Measurements from ENCODE around the gene OR2W3. TPM values are rescaled to one million over a fixed set of nuclear protein-coding genes. Genes with fewer than 3 reads are reported as not detected.

Gene OR2W3
- total RNA-seq = 0.26 TPM in 1 of 2 replicates, not detected in the other

DNA sequence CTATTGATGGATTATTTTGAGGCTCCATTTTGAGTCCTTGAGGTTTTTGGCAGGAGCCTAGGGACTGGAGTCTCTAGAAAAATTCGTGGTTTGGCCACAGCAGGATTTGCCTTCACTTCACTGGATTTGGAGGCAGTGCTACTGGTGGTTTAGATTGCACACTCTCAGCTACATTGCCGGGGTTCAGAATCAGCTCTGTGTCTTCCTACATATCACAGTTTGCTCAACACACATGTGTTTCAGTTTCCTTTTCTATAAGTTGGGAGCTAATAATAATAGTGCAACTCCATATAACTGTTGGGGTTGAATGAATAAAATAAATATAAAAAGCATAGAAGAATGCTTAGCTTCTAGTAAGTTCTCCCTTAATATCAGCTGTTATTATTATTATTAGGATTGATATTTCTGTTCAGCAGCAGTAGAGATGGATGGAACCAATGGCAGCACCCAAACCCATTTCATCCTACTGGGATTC, at the start of gene OR2W3:
TSS of gene OR2W3 (plus strand) at position 425 of the 475 bp plus-strand sequence. CDS start at position 425, 0 bp downstream.

DNA sequence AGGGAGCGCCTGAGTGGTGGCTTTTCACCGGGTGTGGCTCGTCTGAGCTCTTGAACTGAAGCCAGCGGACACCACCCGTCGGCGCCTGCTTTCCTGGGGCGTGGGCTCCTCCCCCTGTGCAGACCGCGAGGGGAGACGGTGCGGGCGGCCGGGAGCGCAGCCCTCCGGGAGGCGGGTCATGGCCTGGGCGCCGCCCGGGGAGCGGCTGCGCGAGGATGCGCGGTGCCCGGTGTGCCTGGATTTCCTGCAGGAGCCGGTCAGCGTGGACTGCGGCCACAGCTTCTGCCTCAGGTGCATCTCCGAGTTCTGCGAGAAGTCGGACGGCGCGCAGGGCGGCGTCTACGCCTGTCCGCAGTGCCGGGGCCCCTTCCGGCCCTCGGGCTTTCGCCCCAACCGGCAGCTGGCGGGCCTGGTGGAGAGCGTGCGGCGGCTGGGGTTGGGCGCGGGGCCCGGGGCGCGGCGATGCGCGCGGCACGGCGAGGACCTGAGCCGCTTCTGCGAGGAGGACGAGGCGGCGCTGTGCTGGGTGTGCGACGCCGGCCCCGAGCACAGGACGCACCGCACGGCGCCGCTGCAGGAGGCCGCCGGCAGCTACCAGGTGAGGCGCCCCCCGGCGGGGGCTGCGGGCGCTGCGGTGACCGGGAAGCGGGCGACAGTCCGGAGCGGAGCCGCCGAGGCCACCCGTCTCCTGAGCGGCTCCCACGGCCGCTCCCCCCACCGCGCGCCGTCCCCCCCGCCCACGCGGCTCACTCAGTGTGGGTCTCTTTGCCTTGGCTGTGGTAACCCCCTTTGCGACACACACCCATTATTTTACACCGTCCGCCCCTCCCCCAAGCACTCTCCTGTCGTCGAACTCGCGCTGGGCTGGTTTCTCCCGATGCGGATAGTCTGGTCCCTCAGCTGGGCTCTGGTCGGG, 38.1 kb upstream of the OR2W3 start, which contains the start of gene TRIM58:
TSS of gene TRIM58 (plus strand) at position 119 of the 916 bp plus-strand sequence. CDS start at position 179, 60 bp downstream.

DNA sequence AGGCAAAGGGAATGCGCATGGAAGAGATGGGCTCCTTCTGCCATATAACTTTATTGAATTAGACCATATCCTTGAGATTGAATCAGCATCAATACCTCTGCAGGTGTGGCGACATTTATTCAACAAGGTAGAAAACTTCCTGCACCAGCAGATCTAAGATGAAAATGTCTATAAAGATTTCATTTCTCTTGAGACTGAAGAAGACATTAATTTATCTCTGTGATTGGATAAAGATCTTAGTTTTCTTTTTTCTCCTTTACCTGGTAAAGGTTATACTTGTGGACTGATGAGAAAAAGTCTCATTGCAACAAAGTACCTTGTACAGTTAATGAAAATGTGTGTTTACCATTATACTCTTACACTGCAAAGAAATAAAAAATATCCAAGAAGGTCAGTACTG, 24.6 kb downstream of the OR2W3 start, which contains the start of gene OR2T8:
TSS of gene OR2T8 (plus strand) at position 301 of the 400 bp plus-strand sequence. CDS start 766 bp downstream, outside the sequence.

DNA sequence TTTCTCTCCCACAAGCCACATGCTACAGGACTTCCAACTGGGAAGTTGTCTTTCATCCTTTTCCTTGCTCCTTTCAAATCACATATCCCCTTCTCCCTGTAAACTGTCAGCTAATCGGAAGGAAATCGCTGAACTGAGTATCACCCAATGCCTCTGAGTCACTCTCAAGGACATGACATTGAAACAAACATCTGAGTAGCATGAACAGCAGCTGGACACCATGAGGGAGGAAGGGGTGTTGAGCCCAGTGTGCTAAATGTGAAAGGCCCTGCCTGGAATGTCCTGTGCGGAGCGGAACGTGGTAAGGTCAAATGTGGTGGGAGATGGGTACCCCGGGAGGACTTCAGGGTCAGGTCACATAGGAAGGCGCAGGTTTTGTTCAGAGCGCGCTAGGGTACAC, 29.5 kb downstream of the OR2W3 start, which contains the start of gene OR2AJ1:
TSS of gene OR2AJ1 (plus strand) at position 22 of the 400 bp plus-strand sequence. CDS start 8,880 bp downstream, outside the sequence.

Other genes starting within 250 kb of the OR2W3 start
- gene OR13G1, start 215.8 kb upstream of the OR2W3 start, total RNA-seq = not detected in 2 replicates
- not detected in 2 replicates for gene OR6F1, start 178.9 kb upstream of the OR2W3 start, total RNA-seq
- not detected in 2 replicates for gene OR14K1, start 157.0 kb upstream of the OR2W3 start, total RNA-seq
- gene OR14A2, start 147.4 kb upstream of the OR2W3 start, total RNA-seq = not detected in 2 replicates
- gene OR1C1, start 135.0 kb upstream of the OR2W3 start, total RNA-seq = not detected in 2 replicates
- not detected in 2 replicates for gene OR14A16, start 71.5 kb upstream of the OR2W3 start, total RNA-seq
- not detected in 2 replicates for gene OR11L1, start 53.7 kb upstream of the OR2W3 start, total RNA-seq
- gene TRIM58, start 38.4 kb upstream of the OR2W3 start, total RNA-seq = 0.06 and 0.53 TPM in 2 replicates
- gene OR2T8, start 24.7 kb downstream of the OR2W3 start, total RNA-seq = not detected in 2 replicates
- not detected in 2 replicates for gene OR2AJ1, start 29.3 kb downstream of the OR2W3 start, total RNA-seq
- not detected in 2 replicates for gene OR2L8, start 53.3 kb downstream of the OR2W3 start, total RNA-seq
- not detected in 2 replicates for gene OR2AK2, start 69.6 kb downstream of the OR2W3 start, total RNA-seq
- not detected in 2 replicates for gene OR2L5, start 118.1 kb downstream of the OR2W3 start, total RNA-seq
- gene OR2L2, start 134.5 kb downstream of the OR2W3 start, total RNA-seq = under 0.01 TPM in 2 replicates
- not detected in 2 replicates for gene OR2L3, start 151.2 kb downstream of the OR2W3 start, total RNA-seq
- not detected in 2 replicates for gene OR2L13, start 199.6 kb downstream of the OR2W3 start, total RNA-seq
- not detected in 2 replicates for gene OR2M5, start 249.6 kb downstream of the OR2W3 start, total RNA-seq

Measured in aortic smooth muscle cell (primary cell).